ENCODE results near the gene SH3PXD2A.

DNA sequence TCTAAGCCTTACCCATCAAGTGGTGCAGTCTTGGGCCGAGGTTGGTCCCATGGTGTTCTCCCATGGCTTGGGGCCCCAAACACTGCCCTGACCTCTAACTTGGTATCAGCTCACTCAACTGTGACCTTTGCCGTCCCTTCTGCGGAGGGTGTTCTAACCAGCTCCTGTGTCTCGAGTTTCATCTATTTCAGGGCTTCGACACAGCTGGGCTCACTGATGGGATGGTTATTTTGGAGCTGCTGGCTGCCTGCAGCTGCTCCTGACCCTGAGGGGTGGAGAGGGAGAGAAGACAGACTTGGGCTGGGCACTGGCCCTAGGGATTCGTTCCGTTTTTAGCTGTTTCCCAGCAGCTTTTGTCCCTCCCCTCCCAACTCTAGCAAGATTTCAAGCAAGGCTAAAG, 274.9 kb downstream of the SH3PXD2A start:
- TF ChIP-seq POLR2A (IDR thresholded peaks at IDR 0.05) (no peak), EP300 (IDR thresholded peaks at IDR 0.05) (no peak)
- TF ChIP-seq, protein P1, sequence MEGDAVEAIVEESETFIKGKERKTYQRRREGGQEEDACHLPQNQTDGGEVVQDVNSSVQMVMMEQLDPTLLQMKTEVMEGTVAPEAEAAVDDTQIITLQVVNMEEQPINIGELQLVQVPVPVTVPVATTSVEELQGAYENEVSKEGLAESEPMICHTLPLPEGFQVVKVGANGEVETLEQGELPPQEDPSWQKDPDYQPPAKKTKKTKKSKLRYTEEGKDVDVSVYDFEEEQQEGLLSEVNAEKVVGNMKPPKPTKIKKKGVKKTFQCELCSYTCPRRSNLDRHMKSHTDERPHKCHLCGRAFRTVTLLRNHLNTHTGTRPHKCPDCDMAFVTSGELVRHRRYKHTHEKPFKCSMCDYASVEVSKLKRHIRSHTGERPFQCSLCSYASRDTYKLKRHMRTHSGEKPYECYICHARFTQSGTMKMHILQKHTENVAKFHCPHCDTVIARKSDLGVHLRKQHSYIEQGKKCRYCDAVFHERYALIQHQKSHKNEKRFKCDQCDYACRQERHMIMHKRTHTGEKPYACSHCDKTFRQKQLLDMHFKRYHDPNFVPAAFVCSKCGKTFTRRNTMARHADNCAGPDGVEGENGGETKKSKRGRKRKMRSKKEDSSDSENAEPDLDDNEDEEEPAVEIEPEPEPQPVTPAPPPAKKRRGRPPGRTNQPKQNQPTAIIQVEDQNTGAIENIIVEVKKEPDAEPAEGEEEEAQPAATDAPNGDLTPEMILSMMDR (IDR thresholded peaks at IDR 0.05) = no peak
